ENCODE results near the gene GRIK3. TPM values are rescaled to one million over a fixed set of nuclear protein-coding genes. Genes with fewer than 3 reads are reported as not detected.
"Not testable (repeated sequence)": the region's sequence is repeated elsewhere in the genome, so short reads cannot be mapped to it uniquely, and the experiment has no call there.

GRIK3 gene
- total and polyA plus RNA-seq, 12 donors, result 0.09 to 3.1 (median 0.69) TPM

DNA sequence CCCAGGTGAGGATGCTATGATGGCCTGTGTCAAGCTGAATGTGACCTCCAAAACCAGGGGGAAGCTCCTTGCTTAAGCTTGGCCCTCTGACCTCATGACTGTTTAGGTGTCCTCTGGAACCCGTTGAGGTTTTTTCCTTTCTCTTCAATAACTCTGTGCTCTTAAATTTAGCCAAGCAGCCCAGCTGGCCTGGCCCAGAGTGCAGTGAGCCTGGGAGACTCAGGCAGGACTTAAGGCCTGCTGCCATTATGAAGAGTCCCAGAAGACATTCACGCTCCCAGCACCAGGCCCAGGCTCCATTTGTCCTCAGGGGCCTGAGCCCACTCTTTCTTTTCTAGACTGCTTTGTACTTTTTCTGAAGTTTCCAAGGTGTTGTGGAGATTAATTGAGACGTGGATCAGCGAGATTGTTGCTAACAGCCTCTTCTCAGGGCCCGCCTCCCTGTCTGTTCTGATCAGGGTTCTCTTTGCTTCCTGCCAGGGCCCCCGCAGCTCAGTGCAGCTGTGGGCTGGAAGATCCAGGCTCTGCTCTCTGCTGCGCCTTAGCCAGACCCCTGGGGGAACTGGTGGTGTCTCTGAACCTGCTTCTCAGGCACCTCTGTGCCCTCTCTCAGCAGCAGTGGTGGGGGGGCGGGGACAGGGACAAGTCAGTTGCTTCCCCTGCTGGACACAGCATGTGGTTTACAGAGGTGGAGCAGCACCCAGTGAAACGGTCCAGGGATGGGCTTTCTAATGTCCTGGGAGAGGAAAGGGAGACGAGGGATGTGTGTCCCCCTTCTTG, 124.2 kb downstream of the GRIK3 start:
- Histone ChIP-seq H3K4me1 (replicated peaks in 1 of 2) (no peaks in the 10 kb centered on the region), H3K27ac (no peak overlapping the region), H3K27me3 (no peaks in the 10 kb centered on the region), H3K9me3 (replicated peaks in 1 of 3) (no peaks in the 10 kb centered on the region), H3K36me3 (replicated peaks in 1 of 2) (no peaks in the 10 kb centered on the region), H3K4me3 (no peak overlapping the region)
- no peak for DNase-seq
- TF ChIP-seq, protein P1, sequence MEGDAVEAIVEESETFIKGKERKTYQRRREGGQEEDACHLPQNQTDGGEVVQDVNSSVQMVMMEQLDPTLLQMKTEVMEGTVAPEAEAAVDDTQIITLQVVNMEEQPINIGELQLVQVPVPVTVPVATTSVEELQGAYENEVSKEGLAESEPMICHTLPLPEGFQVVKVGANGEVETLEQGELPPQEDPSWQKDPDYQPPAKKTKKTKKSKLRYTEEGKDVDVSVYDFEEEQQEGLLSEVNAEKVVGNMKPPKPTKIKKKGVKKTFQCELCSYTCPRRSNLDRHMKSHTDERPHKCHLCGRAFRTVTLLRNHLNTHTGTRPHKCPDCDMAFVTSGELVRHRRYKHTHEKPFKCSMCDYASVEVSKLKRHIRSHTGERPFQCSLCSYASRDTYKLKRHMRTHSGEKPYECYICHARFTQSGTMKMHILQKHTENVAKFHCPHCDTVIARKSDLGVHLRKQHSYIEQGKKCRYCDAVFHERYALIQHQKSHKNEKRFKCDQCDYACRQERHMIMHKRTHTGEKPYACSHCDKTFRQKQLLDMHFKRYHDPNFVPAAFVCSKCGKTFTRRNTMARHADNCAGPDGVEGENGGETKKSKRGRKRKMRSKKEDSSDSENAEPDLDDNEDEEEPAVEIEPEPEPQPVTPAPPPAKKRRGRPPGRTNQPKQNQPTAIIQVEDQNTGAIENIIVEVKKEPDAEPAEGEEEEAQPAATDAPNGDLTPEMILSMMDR (IDR thresholded peaks at IDR 0.05), result no peak
- no peak for TF ChIP-seq POLR2A (IDR thresholded peaks at IDR 0.05)
- intact Hi-C loops (cut with DNase I), result no loop called here
- 51 to 59% (median 54%) methylated on average over 9 to 10 of the region's 10 CpGs for WGBS, 4 donors

DNA sequence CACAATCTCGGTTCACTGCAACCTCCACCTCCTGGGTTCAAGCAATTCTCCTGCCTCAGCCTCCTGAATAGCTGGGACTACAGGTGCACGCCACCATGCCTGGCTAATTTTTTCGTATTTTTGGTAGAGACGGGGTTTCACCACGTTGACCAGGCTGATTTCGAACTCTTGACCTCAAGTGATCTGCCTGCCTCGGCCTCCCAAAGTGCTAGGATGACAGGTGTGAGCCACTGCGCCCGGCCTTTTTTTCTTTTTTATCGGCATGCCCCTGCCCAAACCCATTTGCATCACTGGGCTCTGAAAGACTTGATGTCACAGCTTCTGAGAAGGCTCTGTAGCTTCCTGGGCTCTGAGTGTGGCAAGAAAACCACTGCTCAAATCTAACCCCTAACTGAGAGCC, 125.0 kb downstream of the GRIK3 start:
- H3K36me3 ChIP-seq (replicated peaks in 1 of 2); H3K4me1 ChIP-seq (replicated peaks in 1 of 2); H3K27me3 ChIP-seq; H3K4me3 ChIP-seq; intact Hi-C loops (cut with DNase I); H3K27ac ChIP-seq; H3K9me3 ChIP-seq (replicated peaks in 1 of 3); DNase-seq: not testable (repeated sequence)
- 84 to 89% (median 87%) methylated on average over 10 of the region's 10 CpGs for WGBS, 4 donors

DNA sequence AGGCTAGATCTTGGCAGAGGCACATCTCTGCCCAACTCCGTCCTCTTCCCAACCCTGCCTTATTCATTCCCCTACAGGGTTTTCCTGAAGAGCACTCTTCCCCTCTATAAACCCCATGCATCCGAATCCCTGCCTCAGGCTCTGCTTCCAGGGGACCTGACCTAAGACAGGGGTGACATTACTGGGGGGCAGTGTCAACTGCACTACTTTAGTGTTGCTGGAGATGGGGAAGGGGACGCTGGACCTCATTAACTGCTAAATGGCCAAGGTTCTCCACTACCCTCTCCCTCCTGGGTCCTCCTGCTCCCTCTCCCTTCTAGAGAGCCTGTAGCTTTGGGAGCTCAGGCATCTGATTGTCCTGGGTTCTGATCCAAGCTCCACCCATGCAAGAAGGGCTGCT, 126.2 kb downstream of the GRIK3 start:
- DNase-seq, result no peak
- TF ChIP-seq, protein P1 (IDR thresholded peaks at IDR 0.05), result no peak
- no peak for TF ChIP-seq POLR2A (IDR thresholded peaks at IDR 0.05)
- 64 to 73% (median 68%) methylated on average over 3 of the region's 3 CpGs for WGBS, 4 donors
- Histone ChIP-seq H3K27me3 (no peaks in the 10 kb centered on the region), H3K4me3 (no peak overlapping the region), H3K27ac (no peak overlapping the region), H3K9me3 (replicated peaks in 1 of 3) (no peaks in the 10 kb centered on the region), H3K36me3 (replicated peaks in 1 of 2) (no peaks in the 10 kb centered on the region), H3K4me1 (replicated peaks in 1 of 2) (no peaks in the 10 kb centered on the region)
- intact Hi-C loops (cut with DNase I), result no loop called here

DNA sequence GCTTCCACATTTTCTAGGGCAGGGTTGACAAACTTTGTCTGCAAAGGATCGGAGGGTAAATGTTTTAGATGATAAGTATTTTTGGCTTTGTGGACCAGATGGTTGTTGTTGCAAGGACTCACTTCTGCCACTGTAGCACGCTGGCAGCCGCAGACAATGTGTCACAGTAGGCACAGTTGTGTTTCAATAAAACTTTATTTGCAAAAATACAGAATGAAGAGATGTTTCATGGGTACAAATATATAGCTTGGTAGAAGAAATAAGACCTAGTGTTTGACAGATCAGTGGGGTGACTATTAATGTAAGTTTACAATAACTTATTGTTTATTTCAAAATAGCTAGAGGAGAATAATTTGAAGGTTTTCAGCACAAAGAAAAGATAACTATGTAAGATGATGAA, 127.8 kb downstream of the GRIK3 start:
- H3K27ac ChIP-seq, result no peak overlapping the region
- H3K36me3 ChIP-seq (replicated peaks in 1 of 2), result no peaks in the 10 kb centered on the region
- H3K27me3 ChIP-seq, result no peaks in the 10 kb centered on the region
- H3K4me1 ChIP-seq (replicated peaks in 1 of 2), result no peaks in the 10 kb centered on the region
- no peaks in the 10 kb centered on the region for H3K9me3 ChIP-seq (replicated peaks in 1 of 3)
- no peak for TF ChIP-seq POLR2A (IDR thresholded peaks at IDR 0.05)
- TF ChIP-seq, protein P1 (IDR thresholded peaks at IDR 0.05), result no peak
- 69 to 83% (median 79%) methylated on average over 3 of the region's 3 CpGs for WGBS, 4 donors
- DNase-seq, result no peak
- intact Hi-C loops (cut with DNase I), result no loop called here
- H3K4me3 ChIP-seq, result no peak overlapping the region

DNA sequence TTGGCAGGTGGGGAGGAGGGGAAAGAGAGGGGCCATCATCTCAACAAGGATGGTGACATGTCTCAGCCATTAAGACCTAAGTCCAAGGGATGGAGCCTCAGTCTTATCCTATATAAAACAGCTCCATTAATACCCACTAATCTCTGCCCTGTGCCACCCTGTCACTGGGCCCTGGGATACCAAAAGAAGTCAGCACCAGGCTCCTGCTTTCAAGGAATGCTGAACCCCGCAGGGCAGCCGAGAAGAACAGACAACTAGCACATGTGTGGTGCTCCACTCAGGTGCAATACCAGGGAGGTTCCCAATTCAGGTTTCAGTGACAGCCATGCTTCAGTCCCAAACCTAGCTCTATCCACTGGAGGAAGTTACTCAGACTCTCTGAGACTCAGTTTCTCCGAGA, 128.4 kb downstream of the GRIK3 start:
- no peaks in the 10 kb centered on the region for H3K36me3 ChIP-seq (replicated peaks in 1 of 2)
- DNase-seq, result no peak
- intact Hi-C loops (cut with DNase I), result no loop called here
- no peaks in the 10 kb centered on the region for H3K27me3 ChIP-seq
- H3K4me1 ChIP-seq (replicated peaks in 1 of 2), result no peaks in the 10 kb centered on the region
- WGBS, 4 donors, result 70 to 89% (median 78%) methylated on average over 3 of the region's 3 CpGs
- H3K4me3 ChIP-seq, result no peak overlapping the region
- no peak overlapping the region for H3K27ac ChIP-seq
- no peak for TF ChIP-seq POLR2A (IDR thresholded peaks at IDR 0.05)
- TF ChIP-seq, protein P1 (IDR thresholded peaks at IDR 0.05), result no peak
- no peaks in the 10 kb centered on the region for H3K9me3 ChIP-seq (replicated peaks in 1 of 3)
